ENCODE results near the gene GRK5. TPM values are rescaled to one million over a fixed set of nuclear protein-coding genes. Genes with fewer than 3 reads are reported as not detected.
A peak's percentile ranks its signal among the peaks of the same experiment; 100 is the strongest.

GRK5 gene
- total RNA-seq, 1 donor from 2014 or later, result 52.8 TPM

DNA sequence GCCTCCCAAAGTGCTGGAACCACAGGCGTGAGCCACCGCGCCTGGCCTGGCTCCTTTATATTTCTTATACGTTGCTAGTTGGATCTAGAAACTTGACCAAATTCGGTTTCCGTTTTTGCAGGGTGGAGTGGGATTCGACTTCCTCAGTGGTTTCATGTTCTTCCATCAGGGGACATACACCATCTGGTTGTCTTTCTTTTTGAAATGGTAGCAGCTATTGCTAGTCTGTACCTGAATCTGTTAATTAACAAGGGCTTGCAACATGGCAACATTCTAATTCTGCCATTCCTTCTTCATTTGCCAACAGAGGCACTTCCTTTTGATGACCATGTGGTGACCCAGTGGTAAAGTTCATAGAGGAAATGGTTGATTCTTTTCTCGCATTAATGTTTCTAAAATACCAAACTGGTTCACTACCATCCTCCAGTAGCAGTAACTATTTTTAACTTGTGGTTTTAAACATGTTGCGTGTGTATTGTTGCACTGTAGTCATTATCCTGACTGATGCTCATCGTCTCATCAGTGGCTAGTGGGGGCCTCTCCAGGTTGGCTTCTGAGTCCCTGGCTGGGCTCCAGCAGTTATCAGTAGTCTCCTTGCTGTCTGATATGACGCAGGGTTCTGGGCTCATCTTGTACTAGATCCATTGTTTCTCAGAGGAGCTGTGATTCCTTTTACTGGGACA, 175.9 kb downstream of the GRK5 start:
- no peaks in the 10 kb centered on the region for H3K27me3 ChIP-seq (ENCODE audit: low read depth)
- intact Hi-C loops (cut with micrococcal nuclease), result no loop called here
- peaks cover 71% of the 10 kb centered on the region for H3K4me1 ChIP-seq
- H3K4me3 ChIP-seq, result no peak overlapping the region
- peak overlapping the region; percentile 48 for H3K27ac ChIP-seq (replicated peaks)
- TF ChIP-seq, protein P1, sequence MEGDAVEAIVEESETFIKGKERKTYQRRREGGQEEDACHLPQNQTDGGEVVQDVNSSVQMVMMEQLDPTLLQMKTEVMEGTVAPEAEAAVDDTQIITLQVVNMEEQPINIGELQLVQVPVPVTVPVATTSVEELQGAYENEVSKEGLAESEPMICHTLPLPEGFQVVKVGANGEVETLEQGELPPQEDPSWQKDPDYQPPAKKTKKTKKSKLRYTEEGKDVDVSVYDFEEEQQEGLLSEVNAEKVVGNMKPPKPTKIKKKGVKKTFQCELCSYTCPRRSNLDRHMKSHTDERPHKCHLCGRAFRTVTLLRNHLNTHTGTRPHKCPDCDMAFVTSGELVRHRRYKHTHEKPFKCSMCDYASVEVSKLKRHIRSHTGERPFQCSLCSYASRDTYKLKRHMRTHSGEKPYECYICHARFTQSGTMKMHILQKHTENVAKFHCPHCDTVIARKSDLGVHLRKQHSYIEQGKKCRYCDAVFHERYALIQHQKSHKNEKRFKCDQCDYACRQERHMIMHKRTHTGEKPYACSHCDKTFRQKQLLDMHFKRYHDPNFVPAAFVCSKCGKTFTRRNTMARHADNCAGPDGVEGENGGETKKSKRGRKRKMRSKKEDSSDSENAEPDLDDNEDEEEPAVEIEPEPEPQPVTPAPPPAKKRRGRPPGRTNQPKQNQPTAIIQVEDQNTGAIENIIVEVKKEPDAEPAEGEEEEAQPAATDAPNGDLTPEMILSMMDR (IDR thresholded peaks at IDR 0.05; ENCODE audit: borderline replicate concordance), result no peak
- H3K36me3 ChIP-seq, result peaks cover 22% of the 10 kb centered on the region
- no peaks in the 10 kb centered on the region for H3K9me3 ChIP-seq (replicated peaks)
- DNase-seq, result no peak

DNA sequence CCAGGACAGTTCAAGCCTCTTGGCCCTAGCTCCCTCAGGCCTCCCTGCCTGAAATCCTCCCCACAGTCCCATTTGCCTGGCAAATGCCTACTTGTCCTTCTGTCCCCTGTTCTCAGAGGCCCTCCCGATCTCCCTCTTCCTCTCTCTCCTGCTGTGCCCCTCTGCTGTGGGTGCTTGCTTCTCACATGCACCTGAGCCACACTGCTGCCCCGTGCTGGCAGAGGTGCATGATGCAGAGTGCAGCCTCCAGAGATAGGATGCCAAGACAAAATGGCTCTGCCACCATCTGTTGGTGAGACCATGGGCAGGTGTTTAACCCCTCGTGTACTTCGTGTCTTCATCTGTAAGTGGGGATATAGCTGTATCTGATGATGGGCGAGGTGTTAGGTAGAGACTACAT, 176.8 kb downstream of the GRK5 start:
- no peak for DNase-seq
- TF ChIP-seq, protein P1 (IDR thresholded peaks at IDR 0.05; ENCODE audit: borderline replicate concordance), result no peak
- H3K27ac ChIP-seq (replicated peaks), result peak overlapping the region; percentile 48
- no peaks in the 10 kb centered on the region for H3K27me3 ChIP-seq (ENCODE audit: low read depth)
- intact Hi-C loops (cut with micrococcal nuclease), result no loop called here
- peaks cover 22% of the 10 kb centered on the region for H3K36me3 ChIP-seq
- no peaks in the 10 kb centered on the region for H3K9me3 ChIP-seq (replicated peaks)
- H3K4me3 ChIP-seq, result no peak overlapping the region
- peaks cover 63% of the 10 kb centered on the region for H3K4me1 ChIP-seq

DNA sequence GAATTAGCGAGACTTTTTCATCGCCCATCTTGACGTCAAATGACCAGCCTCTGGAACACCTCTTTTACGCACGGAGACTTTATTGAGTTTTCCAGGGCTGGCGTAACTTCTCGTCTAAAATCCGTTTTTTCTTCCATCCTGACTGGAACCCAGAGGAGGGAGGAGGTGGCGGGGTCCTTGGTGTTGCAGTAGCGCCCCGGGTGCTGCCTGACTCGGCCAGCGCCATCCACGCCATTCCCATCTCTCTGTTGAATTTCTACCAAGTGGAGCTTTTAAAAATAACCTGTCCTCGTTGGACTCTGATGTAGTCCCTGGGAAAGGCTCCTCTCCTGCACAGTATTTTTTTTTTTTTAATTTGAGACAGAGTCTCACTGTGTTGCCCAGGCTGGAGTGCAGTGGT, 179.3 kb downstream of the GRK5 start:
- H3K4me3 ChIP-seq, result no peak overlapping the region
- TF ChIP-seq, protein P1 (IDR thresholded peaks at IDR 0.05; ENCODE audit: borderline replicate concordance), result no peak
- no peaks in the 10 kb centered on the region for H3K9me3 ChIP-seq (replicated peaks)
- peaks cover 55% of the 10 kb centered on the region for H3K4me1 ChIP-seq
- intact Hi-C loops (cut with micrococcal nuclease), result no loop called here
- DNase-seq, result no peak
- H3K36me3 ChIP-seq, result peaks cover 10% of the 10 kb centered on the region
- H3K27ac ChIP-seq (replicated peaks), result no peak overlapping the region
- H3K27me3 ChIP-seq (ENCODE audit: low read depth), result no peaks in the 10 kb centered on the region

DNA sequence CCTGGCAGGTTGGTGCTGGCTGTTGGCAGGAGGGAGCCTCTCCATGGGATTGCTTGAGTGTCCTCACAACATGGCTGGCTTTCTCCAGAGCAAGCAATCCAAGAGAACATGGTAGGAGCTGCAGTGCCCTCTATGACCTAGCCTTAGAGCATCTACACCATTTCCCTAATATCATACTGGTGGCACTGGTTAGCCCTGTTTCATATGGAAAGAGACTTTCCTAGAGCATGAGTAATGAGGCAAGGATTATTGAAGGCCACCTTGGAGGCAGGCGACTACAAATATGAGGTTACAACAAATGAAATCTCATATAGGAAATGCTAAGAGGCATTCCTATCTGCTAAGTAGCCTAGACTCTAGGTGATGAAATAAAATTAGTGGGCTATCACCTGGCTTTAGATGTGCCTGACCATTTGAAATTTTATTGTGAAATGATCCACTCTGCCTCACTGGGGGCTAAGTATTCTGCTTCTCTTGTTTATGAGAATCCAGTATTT, 181.5 kb downstream of the GRK5 start:
- TF ChIP-seq, protein P1 (IDR thresholded peaks at IDR 0.05; ENCODE audit: borderline replicate concordance), result no peak
- no peaks in the 10 kb centered on the region for H3K9me3 ChIP-seq (replicated peaks)
- H3K4me1 ChIP-seq, result peaks cover 56% of the 10 kb centered on the region
- H3K36me3 ChIP-seq, result peaks cover 6% of the 10 kb centered on the region
- no peak for DNase-seq
- H3K27me3 ChIP-seq (ENCODE audit: low read depth), result no peaks in the 10 kb centered on the region
- H3K4me3 ChIP-seq, result no peak overlapping the region
- intact Hi-C loops (cut with micrococcal nuclease), result no loop called here
- no peak overlapping the region for H3K27ac ChIP-seq (replicated peaks)

DNA sequence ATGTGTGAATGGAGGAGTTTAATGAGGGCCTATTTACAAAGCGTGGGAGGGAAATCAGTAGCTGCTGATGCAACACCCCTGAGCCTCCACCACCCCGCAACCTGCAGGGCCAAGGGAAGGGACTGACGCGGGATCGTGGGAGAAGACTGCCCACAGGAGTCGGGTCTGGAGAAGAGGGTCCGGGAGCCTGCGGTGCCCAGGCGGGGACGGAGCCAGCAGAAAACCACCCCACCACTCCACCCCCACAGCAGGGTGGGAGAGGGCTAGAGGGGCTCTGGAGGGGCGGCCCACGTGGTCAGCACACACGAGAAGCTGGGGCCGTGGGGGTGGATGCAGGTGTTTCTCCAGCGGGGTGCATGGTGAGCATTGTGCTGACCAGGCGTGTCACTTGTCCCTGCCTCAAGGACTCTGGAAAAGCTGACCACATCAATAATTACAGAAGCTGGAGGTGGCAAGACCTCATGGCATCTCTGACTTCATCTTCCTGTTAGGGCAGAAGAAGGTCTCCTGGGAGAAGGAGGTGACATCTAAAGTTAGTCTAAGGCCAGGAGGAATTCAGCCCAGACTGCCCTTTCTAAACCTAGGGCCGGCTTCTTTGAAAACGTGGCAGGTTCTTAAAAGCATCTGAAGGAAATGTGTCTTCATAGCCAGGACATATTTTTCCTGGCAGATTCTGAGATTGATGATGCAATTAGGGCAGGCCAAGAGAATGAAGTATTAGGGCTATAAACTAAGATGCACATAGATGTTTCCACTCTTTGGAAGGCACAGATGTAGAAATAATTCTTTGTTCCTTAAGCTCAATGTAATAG, 184.3 kb downstream of the GRK5 start:
- peaks cover under 1% of the 10 kb centered on the region for H3K36me3 ChIP-seq

More for the DNA sequence above, 184.3 kb downstream of the GRK5 start:
- peaks cover 64% of the 10 kb centered on the region for H3K4me1 ChIP-seq
- DNase-seq, result no peak
- TF ChIP-seq, protein P1 (IDR thresholded peaks at IDR 0.05; ENCODE audit: borderline replicate concordance), result no peak
- H3K27me3 ChIP-seq (ENCODE audit: low read depth), result no peaks in the 10 kb centered on the region
- H3K4me3 ChIP-seq, result no peak overlapping the region
- H3K27ac ChIP-seq (replicated peaks), result peak overlapping the region; percentile 56
- H3K9me3 ChIP-seq (replicated peaks), result no peaks in the 10 kb centered on the region
- intact Hi-C loops (cut with micrococcal nuclease), result no loop called here

Measured in left ventricle myocardium inferior (tissue), 1 donor.